ENCODE measurements around the gene ANKZF1.

ANKZF1 gene

GRCh38 chr2:219279916-219280516, 50.4 kb downstream of the ANKZF1 start:
- no peak for DNase-seq (ENCODE audit: low read depth in 3 of 3)

- DNase-seq (ENCODE audit: low read depth in 3 of 3) = no peak
These were observed 51.0 kb downstream of the ANKZF1 start for GRCh38 chr2:219280651-219281050.

DNA sequence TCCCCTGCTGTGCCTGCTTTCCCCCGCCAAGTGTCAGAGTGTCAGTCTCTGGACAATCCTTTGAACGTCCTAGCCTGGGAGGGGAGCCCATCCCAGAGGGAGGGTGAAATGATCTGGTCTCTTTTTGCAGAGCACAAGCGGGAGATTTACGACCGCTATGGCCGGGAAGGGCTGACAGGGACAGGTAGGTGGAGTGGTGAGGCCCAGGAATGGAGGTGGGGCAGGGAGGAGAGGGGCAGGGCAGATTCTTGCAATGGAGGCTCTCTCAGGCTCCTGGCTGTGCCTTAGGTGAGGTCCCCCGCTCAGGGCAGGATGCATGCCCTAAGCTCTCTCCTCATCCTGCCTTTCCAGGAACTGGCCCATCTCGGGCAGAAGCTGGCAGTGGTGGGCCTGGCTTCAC, 52.0 kb downstream of the ANKZF1 start:
- DNase-seq (ENCODE audit: low read depth in 3 of 3) = no peak

DNA sequence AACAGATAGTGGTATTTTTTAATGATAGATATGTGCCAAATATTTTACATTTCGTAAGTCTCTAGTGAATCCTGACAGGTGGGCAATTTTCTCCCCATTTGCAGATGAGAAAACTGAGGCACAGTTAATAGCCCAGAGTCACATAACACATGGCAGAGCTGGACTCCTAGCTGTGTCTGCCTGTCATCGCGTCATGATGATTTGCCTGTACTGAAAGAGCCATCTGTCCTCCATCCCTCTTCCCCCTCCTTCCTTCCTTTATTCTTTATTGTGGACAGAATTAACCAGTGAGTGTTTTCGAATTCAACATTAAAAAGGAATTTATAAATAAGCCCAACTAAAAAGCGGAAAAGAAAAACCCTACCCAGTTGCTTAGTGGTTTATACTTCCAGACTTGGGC, 52.8 kb downstream of the ANKZF1 start:
- no peak for DNase-seq (ENCODE audit: low read depth in 3 of 3)

- no peak for DNase-seq (ENCODE audit: low read depth in 3 of 3)
These were observed 53.5 kb downstream of the ANKZF1 start for GRCh38 chr2:219282943-219283581.

DNA sequence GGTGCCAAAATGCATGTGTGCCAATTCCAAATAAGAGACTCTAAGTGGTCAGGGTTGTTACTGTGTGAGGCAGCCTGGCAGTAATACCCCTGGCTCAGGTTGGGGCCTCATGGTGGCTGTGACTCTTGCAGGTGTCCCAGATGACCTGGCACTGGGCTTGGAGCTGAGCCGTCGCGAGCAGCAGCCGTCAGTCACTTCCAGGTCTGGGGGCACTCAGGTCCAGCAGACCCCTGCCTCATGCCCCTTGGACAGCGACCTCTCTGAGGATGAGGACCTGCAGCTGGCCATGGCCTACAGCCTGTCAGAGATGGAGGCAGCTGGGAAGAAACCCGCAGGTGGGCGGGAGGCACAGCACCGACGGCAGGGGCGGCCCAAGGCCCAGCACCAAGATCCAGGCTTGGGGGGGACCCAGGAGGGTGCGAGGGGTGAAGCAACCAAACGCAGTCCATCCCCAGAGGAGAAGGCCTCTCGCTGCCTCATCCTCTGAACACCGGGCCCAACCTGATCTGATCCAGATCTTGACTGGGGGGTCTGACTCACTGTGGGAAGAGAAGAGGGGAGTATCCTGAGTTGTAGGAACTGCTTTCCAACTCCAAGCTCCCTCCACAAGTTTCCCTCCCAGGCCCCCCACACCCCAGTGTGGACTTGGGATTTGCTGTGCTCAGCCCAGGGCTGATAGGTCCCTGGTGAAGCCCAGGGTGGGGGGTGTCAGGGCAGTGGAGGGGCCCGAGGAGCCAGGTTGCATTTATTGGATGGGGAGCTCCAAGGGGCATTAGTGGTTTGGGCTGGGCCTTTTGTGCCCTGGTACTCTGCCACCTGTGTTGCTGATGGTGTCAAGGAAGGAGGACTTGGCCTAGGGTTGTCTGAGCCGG, 55.1 kb downstream of the ANKZF1 start:
- DNase-seq (ENCODE audit: low read depth in 3 of 3) = no peak

DNA sequence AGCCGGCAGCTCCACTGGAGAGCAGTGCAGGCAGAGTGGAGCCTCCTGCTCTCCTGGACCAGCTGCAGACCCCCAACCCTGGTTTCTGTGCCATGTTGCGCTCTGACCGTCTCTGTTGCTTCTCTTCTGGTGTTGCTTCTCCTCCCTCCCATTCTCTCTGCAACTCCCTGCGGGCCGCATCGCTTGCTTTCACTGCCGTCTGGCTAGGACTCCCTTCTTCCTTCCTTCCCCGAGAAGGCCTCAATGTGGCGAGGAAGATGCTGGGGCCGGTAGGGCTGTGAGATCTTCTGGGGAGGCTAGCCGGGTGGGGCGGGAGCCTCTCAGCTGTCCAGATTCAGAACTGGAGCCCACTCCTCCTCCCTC, 55.7 kb downstream of the ANKZF1 start:
- DNase-seq (ENCODE audit: low read depth in 3 of 3) = no peak

- no peak for DNase-seq (ENCODE audit: low read depth in 3 of 3)
These were observed 56.4 kb downstream of the ANKZF1 start for GRCh38 chr2:219285894-219286425.
